Measurements from ENCODE around the gene CD3D. TPM values are rescaled to one million over a fixed set of nuclear protein-coding genes. Genes with fewer than 3 reads are reported as not detected.

Gene CD3D
- total RNA-seq, 2 donors from 2014 or later: 0.55 to 4.4 TPM

DNA sequence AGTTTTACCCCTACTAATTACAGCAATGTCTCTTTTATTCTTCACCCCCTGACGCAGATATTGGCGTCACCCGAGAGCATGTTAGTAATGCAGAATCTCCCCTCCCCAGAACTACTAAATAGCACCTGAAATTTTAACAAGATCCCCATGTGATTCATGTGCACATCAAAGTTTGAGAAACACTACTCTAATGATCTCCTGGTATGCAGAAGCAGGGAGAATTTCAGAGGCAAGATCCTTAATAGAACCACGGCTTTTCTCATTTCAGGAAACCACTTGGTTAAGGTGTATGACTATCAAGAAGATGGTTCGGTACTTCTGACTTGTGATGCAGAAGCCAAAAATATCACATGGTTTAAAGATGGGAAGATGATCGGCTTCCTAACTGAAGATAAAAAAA is 7.0 kb upstream of the CD3D start:
- H3K4me3 ChIP-seq: no peak overlapping the region
- no peaks in the 10 kb centered on the region for H3K4me1 ChIP-seq (replicated peaks)
- H3K9me3 ChIP-seq: no peaks in the 10 kb centered on the region
- no peaks in the 10 kb centered on the region for H3K36me3 ChIP-seq
- no peak for DNase-seq (ENCODE audit: low spot score)
- no peaks in the 10 kb centered on the region for H3K27me3 ChIP-seq (replicated peaks; ENCODE audit: insufficient read depth)
- intact Hi-C loops (cut with DNase I): no loop called here
- TF ChIP-seq POLR2A (IDR thresholded peaks at IDR 0.05): no peak
- no peak for TF ChIP-seq POLR2AphosphoS5 (IDR thresholded peaks at IDR 0.05)
- TF ChIP-seq, protein P1, sequence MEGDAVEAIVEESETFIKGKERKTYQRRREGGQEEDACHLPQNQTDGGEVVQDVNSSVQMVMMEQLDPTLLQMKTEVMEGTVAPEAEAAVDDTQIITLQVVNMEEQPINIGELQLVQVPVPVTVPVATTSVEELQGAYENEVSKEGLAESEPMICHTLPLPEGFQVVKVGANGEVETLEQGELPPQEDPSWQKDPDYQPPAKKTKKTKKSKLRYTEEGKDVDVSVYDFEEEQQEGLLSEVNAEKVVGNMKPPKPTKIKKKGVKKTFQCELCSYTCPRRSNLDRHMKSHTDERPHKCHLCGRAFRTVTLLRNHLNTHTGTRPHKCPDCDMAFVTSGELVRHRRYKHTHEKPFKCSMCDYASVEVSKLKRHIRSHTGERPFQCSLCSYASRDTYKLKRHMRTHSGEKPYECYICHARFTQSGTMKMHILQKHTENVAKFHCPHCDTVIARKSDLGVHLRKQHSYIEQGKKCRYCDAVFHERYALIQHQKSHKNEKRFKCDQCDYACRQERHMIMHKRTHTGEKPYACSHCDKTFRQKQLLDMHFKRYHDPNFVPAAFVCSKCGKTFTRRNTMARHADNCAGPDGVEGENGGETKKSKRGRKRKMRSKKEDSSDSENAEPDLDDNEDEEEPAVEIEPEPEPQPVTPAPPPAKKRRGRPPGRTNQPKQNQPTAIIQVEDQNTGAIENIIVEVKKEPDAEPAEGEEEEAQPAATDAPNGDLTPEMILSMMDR (IDR thresholded peaks at IDR 0.05): no peak
- no peak overlapping the region for H3K27ac ChIP-seq
- WGBS: 48% methylated on average over 6 of the region's 6 CpGs

DNA sequence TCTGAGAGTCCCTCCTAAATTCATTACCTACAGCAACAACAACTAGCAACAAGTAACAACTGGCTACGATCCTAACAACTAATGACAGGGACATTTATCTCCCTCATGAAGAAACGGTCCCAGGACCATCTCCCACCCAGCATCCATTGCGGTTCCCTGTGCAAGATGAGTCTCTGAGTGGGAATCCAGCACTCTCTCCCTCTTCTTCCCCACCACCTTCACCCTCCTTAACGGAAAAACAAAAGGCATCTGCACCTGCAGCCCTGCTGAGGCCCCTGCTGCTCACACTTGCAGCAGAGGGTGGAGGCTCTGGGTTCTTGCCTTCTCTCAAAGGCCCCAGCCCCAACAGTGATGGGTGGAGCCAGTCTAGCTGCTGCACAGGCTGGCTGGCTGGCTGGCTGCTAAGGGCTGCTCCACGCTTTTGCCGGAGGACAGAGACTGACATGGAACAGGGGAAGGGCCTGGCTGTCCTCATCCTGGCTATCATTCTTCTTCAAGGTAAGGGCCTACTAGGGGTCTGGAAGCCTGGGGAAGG is 1.5 kb upstream of the CD3D start, which contains the start of gene CD3G:
TSS of gene CD3G (plus strand) at position 364 of the 535 bp plus-strand sequence. CDS start at position 444, 80 bp downstream.
- DNase-seq (ENCODE audit: low spot score): no peak
- TF ChIP-seq, protein P1 (IDR thresholded peaks at IDR 0.05): no peak
- no peak for TF ChIP-seq POLR2A (IDR thresholded peaks at IDR 0.05)
- no peak for TF ChIP-seq POLR2AphosphoS5 (IDR thresholded peaks at IDR 0.05)
- Histone ChIP-seq H3K27me3 (replicated peaks; ENCODE audit: insufficient read depth) (no peaks in the 10 kb centered on the region), H3K27ac (no peak within 1 kb of the TSS), H3K36me3 (no peaks in the 10 kb centered on the region), H3K9me3 (no peaks in the 10 kb centered on the region), H3K4me3 (no peak within 1 kb of the TSS), H3K4me1 (replicated peaks) (no peaks in the 10 kb centered on the region)
- intact Hi-C loops (cut with DNase I): no loop called here
- 81% methylated on average over 6 of the region's 6 CpGs for WGBS

DNA sequence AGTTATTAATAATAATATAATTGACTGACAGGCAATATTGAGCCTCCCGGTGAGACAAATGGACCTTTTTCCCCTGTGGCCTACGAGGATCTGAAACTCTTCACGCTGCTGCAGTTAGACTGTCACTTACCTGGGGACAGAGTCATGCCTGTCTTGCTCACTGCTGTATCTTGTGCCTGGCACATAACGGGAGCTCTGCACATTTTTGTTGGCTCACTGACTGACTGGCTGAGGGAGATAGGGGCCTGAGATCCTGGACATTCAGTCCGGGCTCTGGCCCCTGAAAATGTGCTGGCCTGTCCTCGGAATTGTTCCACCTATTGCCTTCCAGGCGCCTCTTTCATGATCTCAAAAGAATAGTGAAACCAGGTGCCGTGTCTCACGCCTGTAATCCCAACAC is 743 bp upstream of the CD3D start:
- intact Hi-C loops (cut with DNase I): no loop called here
- no peaks in the 10 kb centered on the region for H3K4me1 ChIP-seq (replicated peaks)
- no peak for TF ChIP-seq POLR2AphosphoS5 (IDR thresholded peaks at IDR 0.05)
- no peak for TF ChIP-seq POLR2A (IDR thresholded peaks at IDR 0.05)
- TF ChIP-seq, protein P1 (IDR thresholded peaks at IDR 0.05): no peak
- no peak overlapping the region for H3K4me3 ChIP-seq
- H3K27ac ChIP-seq: no peak overlapping the region
- WGBS: 86% methylated on average over 9 of the region's 9 CpGs
- H3K36me3 ChIP-seq: no peaks in the 10 kb centered on the region
- no peaks in the 10 kb centered on the region for H3K27me3 ChIP-seq (replicated peaks; ENCODE audit: insufficient read depth)
- no peak for DNase-seq (ENCODE audit: low spot score)
- no peaks in the 10 kb centered on the region for H3K9me3 ChIP-seq

DNA sequence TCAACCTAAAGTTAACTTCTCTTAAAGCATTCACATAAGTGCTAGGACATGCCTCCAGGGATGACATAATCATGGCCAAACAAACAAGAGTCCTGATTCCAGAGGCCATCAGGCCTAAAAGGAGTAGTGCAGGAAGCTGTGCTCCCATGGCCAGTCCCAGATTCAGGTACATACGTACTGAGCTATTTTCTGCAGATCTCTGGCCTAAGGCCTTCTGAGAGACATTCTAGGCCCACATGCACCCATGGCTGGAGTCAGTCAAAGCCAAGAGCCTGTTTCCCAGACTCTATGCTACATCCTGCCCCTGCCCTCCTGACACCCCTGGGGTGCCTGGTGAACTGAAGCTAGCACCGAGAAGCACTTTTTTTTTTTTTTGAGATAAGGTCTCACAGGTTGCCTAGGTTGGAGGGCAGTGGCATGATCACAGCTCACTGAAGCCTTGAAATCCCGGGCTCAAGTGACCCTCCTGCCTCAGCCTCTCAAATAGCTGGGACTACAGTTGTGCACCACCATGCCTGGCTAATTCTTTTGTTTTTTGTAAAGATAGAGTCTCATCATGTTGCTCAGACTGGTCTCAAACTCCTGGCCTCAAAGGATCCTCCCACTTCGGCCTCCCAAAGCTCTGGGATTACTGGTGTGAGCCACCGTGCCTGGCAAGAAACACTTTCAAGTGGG is 553 bp downstream of the CD3D start:
- intact Hi-C loops (cut with DNase I): no loop called here
- H3K4me3 ChIP-seq: no peak overlapping the region
- no peak overlapping the region for H3K27ac ChIP-seq
- no peaks in the 10 kb centered on the region for H3K9me3 ChIP-seq
- H3K27me3 ChIP-seq (replicated peaks; ENCODE audit: insufficient read depth): no peaks in the 10 kb centered on the region
- TF ChIP-seq POLR2AphosphoS5 (IDR thresholded peaks at IDR 0.05) (no peak), POLR2A (IDR thresholded peaks at IDR 0.05) (no peak)
- TF ChIP-seq, protein P1 (IDR thresholded peaks at IDR 0.05): no peak
- WGBS: 90% methylated on average over 5 of the region's 5 CpGs
- DNase-seq (ENCODE audit: low spot score): no peak
- H3K4me1 ChIP-seq (replicated peaks): no peaks in the 10 kb centered on the region
- no peaks in the 10 kb centered on the region for H3K36me3 ChIP-seq

DNA sequence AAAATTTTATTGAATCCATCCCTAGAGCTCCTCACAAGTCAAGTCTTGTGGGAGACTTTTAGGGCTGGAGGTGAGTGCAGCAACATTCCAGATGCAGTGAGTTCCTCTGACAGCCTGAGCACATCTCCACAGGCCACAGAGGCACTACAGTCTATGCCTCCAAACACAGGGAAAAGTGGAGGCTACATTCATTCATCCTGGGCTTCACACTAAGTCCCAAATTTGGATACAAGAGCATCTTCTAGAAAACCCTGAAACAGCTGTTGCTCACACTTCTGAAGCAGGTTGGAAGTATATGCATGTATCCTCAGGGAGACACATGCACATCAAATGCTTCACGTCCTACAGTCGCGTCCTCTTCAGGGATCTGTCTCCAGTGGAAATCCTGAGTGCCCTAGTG is 1.2 kb downstream of the CD3D start:
- Histone ChIP-seq H3K27me3 (replicated peaks; ENCODE audit: insufficient read depth) (no peaks in the 10 kb centered on the region), H3K4me3 (no peak overlapping the region), H3K9me3 (no peaks in the 10 kb centered on the region), H3K36me3 (no peaks in the 10 kb centered on the region), H3K27ac (no peak overlapping the region), H3K4me1 (replicated peaks) (no peaks in the 10 kb centered on the region)
- no peak for DNase-seq (ENCODE audit: low spot score)
- intact Hi-C loops (cut with DNase I): no loop called here
- TF ChIP-seq, protein P1 (IDR thresholded peaks at IDR 0.05): no peak
- whole genome bisulfite sequencing: 96% methylated on average over 3 of the region's 3 CpGs
